ENCODE results near the gene TICAM2.
A peak's percentile ranks its signal among the peaks of the same experiment; 100 is the strongest.

TICAM2 gene

DNA sequence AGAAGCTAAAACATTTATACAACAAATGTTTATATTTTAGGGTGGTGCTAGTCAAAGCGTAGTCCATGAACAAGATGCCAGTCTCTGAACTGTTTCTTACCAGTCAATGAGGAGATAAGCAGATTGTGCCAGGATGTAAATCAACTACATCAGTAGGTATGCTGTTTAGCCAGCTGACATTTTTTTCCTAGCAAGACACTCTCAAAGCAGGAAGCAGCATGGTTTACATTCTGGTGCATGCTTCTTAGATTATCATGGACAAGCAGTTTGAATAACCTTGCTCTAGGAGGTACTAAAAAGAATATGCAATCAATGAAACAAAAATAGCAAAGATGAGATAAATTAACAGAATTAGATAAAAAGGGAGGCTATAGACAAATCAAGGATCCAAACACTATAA is 17.0 kb downstream of the TICAM2 start:
- no peak for TF ChIP-seq CTCF (IDR thresholded peaks at IDR 0.05; ENCODE audit: low read depth, low read length, missing control alignments)
- H3K4me3 ChIP-seq (replicated peaks; ENCODE audit: low read depth, low read length): no peak overlapping the region
- no peak for DNase-seq (ENCODE audit: extremely low read depth, low read depth)

GRCh38 chr5:115584501-115584900 is 17.8 kb downstream of the TICAM2 start:
- no peak for DNase-seq (ENCODE audit: extremely low read depth, low read depth)
- H3K4me3 ChIP-seq (replicated peaks; ENCODE audit: low read depth, low read length): no peak overlapping the region
- TF ChIP-seq CTCF (IDR thresholded peaks at IDR 0.05; ENCODE audit: low read depth, low read length, missing control alignments): no peak

DNA sequence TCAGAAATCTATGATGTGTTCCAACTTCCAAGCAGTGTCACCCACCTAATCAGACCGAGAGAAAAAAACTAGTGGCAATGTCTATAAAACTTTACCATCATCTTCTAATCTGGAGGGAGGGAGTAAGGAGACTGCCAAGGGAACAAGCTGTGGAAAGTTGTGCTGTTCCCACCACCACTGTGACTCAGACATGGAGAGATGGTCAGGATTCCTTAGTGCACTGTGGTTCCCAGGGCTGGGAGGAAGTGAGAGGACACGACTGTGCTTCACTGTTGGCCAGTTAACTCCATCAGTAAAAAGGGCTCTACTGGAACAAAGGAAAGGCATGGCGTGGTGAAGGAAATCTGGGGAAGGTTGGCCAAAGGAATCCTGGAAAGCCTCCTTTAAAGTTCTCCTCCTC is 18.8 kb downstream of the TICAM2 start:
- TF ChIP-seq CTCF (IDR thresholded peaks at IDR 0.05; ENCODE audit: low read depth, low read length, missing control alignments): no peak
- peak; percentile 27 for DNase-seq (ENCODE audit: extremely low read depth, low read depth)
- no peak overlapping the region for H3K4me3 ChIP-seq (replicated peaks; ENCODE audit: low read depth, low read length)

GRCh38 chr5:115580941-115581340 is 21.3 kb downstream of the TICAM2 start:
- no peak for TF ChIP-seq CTCF (IDR thresholded peaks at IDR 0.05; ENCODE audit: low read depth, low read length, missing control alignments)
- no peak for DNase-seq (ENCODE audit: extremely low read depth, low read depth)
- H3K4me3 ChIP-seq (replicated peaks; ENCODE audit: low read depth, low read length): no peak overlapping the region

DNA sequence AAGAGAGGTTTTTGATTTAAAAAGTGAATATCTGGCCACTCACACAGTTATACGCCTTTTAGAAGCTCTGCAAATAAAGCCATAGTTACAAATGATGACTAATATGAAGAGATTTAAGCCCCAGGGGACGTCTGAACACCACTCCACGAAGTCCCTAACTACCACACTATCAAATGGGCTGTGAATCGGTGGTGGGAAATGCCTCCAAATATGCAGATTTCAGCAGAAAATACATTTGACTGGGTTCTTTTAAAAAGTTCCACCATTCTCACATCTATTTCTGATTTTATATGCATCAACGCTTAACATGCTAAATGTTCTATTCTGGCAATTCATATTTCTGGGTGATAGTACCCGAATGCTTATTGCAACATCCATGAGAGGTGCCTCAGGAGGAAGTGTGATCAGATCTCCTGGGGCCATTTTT is 22.5 kb downstream of the TICAM2 start:
- DNase-seq (ENCODE audit: extremely low read depth, low read depth): no peak
- no peak for TF ChIP-seq CTCF (IDR thresholded peaks at IDR 0.05; ENCODE audit: low read depth, low read length, missing control alignments)
- H3K4me3 ChIP-seq (replicated peaks; ENCODE audit: low read depth, low read length): no peak overlapping the region

- no peak for TF ChIP-seq CTCF (IDR thresholded peaks at IDR 0.05; ENCODE audit: low read depth, low read length, missing control alignments)
- no peak overlapping the region for H3K4me3 ChIP-seq (replicated peaks; ENCODE audit: low read depth, low read length)
- no peak for DNase-seq (ENCODE audit: extremely low read depth, low read depth)
These were observed 23.1 kb downstream of the TICAM2 start for GRCh38 chr5:115579216-115579615.

GRCh38 chr5:115578657-115579056 is 23.6 kb downstream of the TICAM2 start:
- no peak overlapping the region for H3K4me3 ChIP-seq (replicated peaks; ENCODE audit: low read depth, low read length)
- DNase-seq (ENCODE audit: extremely low read depth, low read depth): no peak
- TF ChIP-seq CTCF (IDR thresholded peaks at IDR 0.05; ENCODE audit: low read depth, low read length, missing control alignments): no peak

Data from HFF-Myc (cell line).